Glomerular visceral epithelial cell (primary cell): ENCODE data around the gene DNAI1.
"Not testable (repeated sequence)": the region's sequence is repeated elsewhere in the genome, so short reads cannot be mapped to it uniquely, and the experiment has no call there.

Experiments used
- DNase-seq: peaks from one replicate; pipeline ENCODE4 v3.0.0-alpha.2; 2016; ENCODE audit errors: extremely low spot score

DNAI1 gene

GRCh38 chr9:34512131-34513078 is 53.8 kb downstream of the DNAI1 start:
- DNase-seq, result no peak

DNA sequence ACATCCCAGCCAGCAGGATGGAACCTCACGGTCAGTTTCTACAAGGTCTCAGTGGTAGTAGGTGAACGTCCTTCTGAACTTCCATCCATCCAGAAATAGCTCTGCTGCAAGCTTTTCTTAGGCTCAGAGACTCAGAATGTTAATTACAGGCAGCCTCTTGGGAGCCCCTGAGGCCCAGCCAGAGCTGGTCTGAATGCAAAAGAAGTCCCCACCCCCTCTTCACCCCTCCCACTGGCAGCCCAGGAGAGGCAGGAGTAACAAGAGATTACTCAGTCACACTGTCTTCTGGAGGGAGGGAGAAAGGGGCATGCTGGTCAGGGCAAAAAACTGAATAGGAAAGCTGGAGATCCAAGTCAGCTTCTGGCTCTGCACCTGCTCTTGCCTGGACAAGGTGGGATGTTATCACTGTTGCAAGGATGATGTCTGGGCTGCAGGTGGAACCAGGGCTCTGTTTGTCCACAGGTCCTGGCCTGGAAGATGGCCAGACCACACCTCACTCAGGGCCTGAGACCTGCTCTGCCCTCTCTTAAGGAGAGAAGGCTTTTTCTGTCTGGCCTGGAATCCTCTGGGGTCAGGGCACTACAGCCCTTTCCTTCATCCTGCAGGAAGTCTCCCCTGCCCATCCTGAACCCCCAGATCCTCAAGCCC is 55.1 kb downstream of the DNAI1 start:
- no peak for DNase-seq

DNA sequence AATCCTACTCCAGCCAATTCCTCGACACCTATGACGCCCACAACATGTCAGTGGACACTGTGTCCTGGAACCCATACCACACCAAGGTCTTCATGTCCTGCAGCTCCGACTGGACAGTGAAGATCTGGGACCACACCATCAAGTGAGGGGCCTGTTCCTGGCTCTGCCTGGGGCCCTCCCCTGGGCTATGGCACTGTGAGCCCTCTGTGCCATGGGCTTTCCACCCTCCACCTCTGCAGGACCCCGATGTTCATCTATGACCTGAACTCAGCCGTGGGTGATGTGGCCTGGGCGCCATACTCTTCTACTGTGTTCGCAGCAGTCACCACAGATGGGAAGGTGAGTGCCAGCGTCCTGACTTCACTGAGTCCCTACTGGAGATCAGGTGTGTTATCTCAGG is 55.8 kb downstream of the DNAI1 start:
- DNase-seq, result no peak

DNA sequence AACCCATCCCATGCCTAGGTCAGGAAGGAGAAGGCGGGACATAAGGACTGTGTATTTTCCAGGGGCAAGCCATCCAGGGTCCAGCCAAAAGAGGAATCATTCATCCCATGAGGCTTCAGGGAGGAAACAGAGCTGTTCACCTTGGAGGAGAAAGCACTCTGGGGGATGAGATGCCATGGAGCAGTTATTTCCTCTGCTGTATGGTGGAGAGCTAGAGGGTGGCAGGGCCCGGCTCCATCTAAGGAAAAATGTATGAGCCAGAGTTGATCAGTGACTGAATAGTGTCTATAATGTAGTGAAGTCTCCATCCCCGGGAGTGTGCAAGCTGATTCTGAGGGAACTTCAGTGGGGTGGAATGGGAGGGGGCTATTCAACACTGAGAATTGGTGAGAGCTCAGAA is 56.2 kb downstream of the DNAI1 start:
- no peak for DNase-seq

DNA sequence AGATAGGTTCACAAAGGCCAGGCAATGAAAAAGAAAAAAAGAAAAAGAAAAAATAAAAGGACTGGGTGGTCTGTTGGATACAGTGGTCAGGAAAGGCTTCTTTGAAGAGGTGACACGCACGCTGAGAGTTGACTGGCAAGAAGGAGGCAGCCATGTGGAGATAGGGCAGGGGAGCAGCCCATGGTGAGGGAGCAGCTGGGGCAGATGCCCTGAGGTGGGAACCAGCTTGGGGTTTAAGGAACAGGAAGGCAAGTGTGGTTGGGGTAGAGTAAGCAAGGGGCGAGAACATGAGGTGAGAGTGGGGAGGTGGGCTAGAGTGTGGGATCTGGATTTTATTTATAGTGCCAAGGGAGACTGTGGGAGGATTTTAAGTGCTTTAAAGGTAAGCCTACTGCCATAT is 57.4 kb downstream of the DNAI1 start:
- DNase-seq, result no peak

GRCh38 chr9:34517185-34517584 is 58.6 kb downstream of the DNAI1 start:
- no peak for DNase-seq

GRCh38 chr9:34518110-34518616 is 59.6 kb downstream of the DNAI1 start:
- DNase-seq, result no peak

DNA sequence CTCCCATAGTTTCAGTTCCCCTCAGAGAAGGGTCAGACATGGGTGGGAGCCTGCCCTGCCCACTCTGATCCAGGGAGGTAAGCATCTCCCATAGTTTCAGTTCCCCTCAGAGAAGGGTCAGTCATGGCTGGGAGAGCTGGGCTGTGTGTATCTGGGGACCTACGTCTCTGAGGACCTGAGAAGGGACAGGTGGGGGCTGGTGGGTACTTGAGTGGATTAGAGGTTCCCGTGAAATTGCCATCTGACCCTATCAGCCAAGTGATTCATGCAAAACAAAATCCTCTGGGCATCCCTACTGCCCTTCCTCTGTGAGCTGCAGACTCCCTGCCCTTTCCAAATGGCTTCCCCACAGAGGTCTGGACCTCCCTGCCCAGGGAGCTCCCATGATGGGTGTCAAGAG is 60.3 kb downstream of the DNAI1 start:
- DNase-seq, result no peak

- no peak for DNase-seq
Observed at GRCh38 chr9:34519321-34520020, 60.9 kb downstream of the DNAI1 start.

- no peak for DNase-seq
Observed at GRCh38 chr9:34520096-34520495, 61.5 kb downstream of the DNAI1 start.

- DNase-seq, result no peak
Observed at GRCh38 chr9:34520505-34521385, 62.1 kb downstream of the DNAI1 start.

- no peak for DNase-seq
Observed at GRCh38 chr9:34521406-34522045, 62.9 kb downstream of the DNAI1 start.

GRCh38 chr9:34522091-34522887 is 63.7 kb downstream of the DNAI1 start:
- DNase-seq, result no peak

GRCh38 chr9:34522971-34523797 is 64.6 kb downstream of the DNAI1 start, which contains the start of gene ENHO:
ENHO (minus strand) TSS chr9:34522990; CDS start chr9:34521695, 1,295 bp downstream.
- peak; percentile 93 for DNase-seq

- no peak for DNase-seq
Observed at GRCh38 chr9:34524349-34524748, 65.7 kb downstream of the DNAI1 start.

DNA sequence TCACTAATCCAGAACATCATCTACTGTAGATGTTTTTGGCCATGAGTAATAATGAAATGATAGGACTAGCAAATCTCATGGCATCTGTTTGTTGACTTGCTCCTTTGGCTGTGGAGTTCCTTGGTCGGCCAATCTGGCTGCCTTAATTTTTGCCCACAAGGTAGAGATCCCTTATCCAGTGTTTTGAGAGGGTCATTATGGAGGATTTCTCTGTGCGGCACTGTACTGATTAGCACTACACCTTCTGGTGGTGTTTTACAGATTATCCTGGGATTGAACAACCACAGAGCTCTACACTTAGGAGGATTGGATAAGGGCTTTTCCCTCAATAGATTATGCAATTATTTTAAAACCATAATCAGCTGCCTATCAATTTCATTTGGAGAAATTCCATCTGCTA is 67.4 kb downstream of the DNAI1 start:
- DNase-seq, result no peak

- not testable (repeated sequence) for DNase-seq
Observed at GRCh38 chr9:34532041-34532440, 73.4 kb downstream of the DNAI1 start.

DNA sequence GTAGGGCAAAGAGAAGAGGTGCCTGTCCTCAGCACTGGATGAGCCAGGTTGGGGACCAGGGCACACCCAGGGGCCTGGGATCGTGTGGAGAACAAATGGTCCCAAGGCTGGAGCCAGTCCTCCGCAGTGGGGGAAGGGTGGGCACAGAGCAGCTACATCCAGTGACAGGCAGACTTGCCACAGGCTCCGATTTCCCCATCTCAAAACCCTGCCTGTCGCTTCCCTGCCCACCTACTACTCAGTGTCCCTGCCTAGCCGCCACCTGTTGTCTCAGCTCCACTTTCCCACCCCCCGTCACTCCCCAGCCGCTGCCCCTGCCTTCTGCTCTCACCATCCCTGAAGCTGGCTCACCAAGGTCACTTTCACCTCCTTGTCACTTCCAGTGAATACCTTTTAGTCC is 78.1 kb downstream of the DNAI1 start:
- DNase-seq, result no peak

- DNase-seq, result peak; percentile 43
Observed at GRCh38 chr9:34540827-34541226, 82.2 kb downstream of the DNAI1 start.
